HEK293 (cell line): ENCODE results near the gene CREB5.

Experiments used
- CTCF ChIA-PET: fragments of 350-600 bp; formaldehyde crosslinking; extraction: SDS; loops from one replicate; lab custom pipeline; 2021; ENCODE audit warnings: antibody characterized with exemption; lab: Yijun Ruan, JAX
- POLR2A ChIA-PET: fragments of 300-600 bp; formaldehyde crosslinking; extraction: SDS; loops from one replicate; lab custom pipeline; 2020; ENCODE audit warnings: antibody characterized with exemption, inconsistent platforms; lab: Yijun Ruan, JAX
- H3K27ac ChIP-seq: fragments of 200-500 bp; sonication (Bioruptor generic); 2 replicates; pipeline ENCODE4 v1.5.1; 2014; ENCODE audit warnings: low read depth, low read length, control low read depth, inconsistent platforms; ENCODE audit errors: extremely low read depth
- H3K36me3 ChIP-seq, 2 experiments: fragments of 200-500 bp in 1 of 2; sonication (Bioruptor generic) in 1 of 2; 1 replicate in 1 of 2; 2 replicates in 1 of 2; pipeline ENCODE4 v1.5.1; 2014 to 2017; ENCODE audit warnings: inconsistent platforms in 2 of 2, low read length in 2 of 2; ENCODE audit not compliant: control insufficient read depth in 2 of 2, insufficient read depth in 1 of 2
- H3K4me1 ChIP-seq: fragments of 200-500 bp; sonication (Bioruptor generic); 2 replicates; pipeline ENCODE4 v1.5.1; 2014; ENCODE audit warnings: mild to moderate bottlenecking, low read length, inconsistent platforms; ENCODE audit not compliant: control insufficient read depth, insufficient read depth
- H3K4me3 ChIP-seq: 2 replicates; pipeline ENCODE4 v1.5.1; 2011; ENCODE audit warnings: low read depth, mild to moderate bottlenecking, control low read depth, low read length, moderate library complexity
- H3K9me3 ChIP-seq: fragments of 200-500 bp; sonication (Bioruptor generic); 2 replicates; pipeline ENCODE4 v1.5.1; 2014; ENCODE audit warnings: low read depth, low read length, inconsistent platforms; ENCODE audit not compliant: control insufficient read depth, insufficient read depth
- KLF8 ChIP-seq: fragments of 450-650 bp; formaldehyde crosslinking; IDR thresholded peaks from 2 replicates; pipeline ENCODE4 v1.5.1; 2016; ENCODE audit warnings: missing biosample characterization, missing genetic modification characterization
- MYNN ChIP-seq: fragments of 450-650 bp; formaldehyde crosslinking; IDR thresholded peaks from 2 replicates; pipeline ENCODE4 v1.5.1; 2016; ENCODE audit warnings: missing biosample characterization, missing genetic modification characterization, borderline replicate concordance
- RBAK ChIP-seq: fragments of 450-650 bp; formaldehyde crosslinking; IDR thresholded peaks from 2 replicates; pipeline ENCODE4 v1.5.1; 2016; ENCODE audit warnings: missing biosample characterization, missing genetic modification characterization
- SP3 ChIP-seq: fragments of 450-650 bp; formaldehyde crosslinking; IDR thresholded peaks from 2 replicates; pipeline ENCODE4 v1.5.1; 2016; ENCODE audit warnings: missing biosample characterization, missing genetic modification characterization
- SP7 ChIP-seq: fragments of 450-650 bp; formaldehyde crosslinking; IDR thresholded peaks from 2 replicates; pipeline ENCODE4 v1.5.1; 2016; ENCODE audit warnings: missing biosample characterization, missing genetic modification characterization
- ZBTB1 ChIP-seq: fragments of 450-650 bp; formaldehyde crosslinking; IDR thresholded peaks from 2 replicates; pipeline ENCODE4 v1.5.1; 2016; ENCODE audit warnings: missing biosample characterization, missing genetic modification characterization
- ZBTB7A ChIP-seq: fragments of 450-650 bp; formaldehyde crosslinking; IDR thresholded peaks from 2 replicates; pipeline ENCODE4 v1.5.1; 2016; ENCODE audit warnings: low read depth, missing biosample characterization, missing genetic modification characterization
- ZIC2 ChIP-seq: fragments of 450-650 bp; formaldehyde crosslinking; IDR thresholded peaks from 2 replicates; pipeline ENCODE4 v1.5.1; 2016; ENCODE audit warnings: missing biosample characterization, missing genetic modification characterization
- ZNF121 ChIP-seq: fragments of 450-650 bp; formaldehyde crosslinking; IDR thresholded peaks from 2 replicates; pipeline ENCODE4 v1.5.1; 2016; ENCODE audit warnings: missing biosample characterization, missing genetic modification characterization
- ZNF132 ChIP-seq: fragments of 450-650 bp; formaldehyde crosslinking; IDR thresholded peaks from 2 replicates; pipeline ENCODE4 v1.5.1; 2017; ENCODE audit warnings: missing biosample characterization, missing genetic modification characterization, borderline replicate concordance
- ZNF133 ChIP-seq: fragments of 450-650 bp; formaldehyde crosslinking; IDR thresholded peaks from 2 replicates; pipeline ENCODE4 v1.5.1; 2016; ENCODE audit warnings: missing biosample characterization, missing genetic modification characterization
- ZNF155 ChIP-seq: fragments of 450-650 bp; formaldehyde crosslinking; IDR thresholded peaks from 2 replicates; pipeline ENCODE4 v1.5.1; 2016; ENCODE audit warnings: missing biosample characterization, missing genetic modification characterization
- ZNF175 ChIP-seq: fragments of 450-650 bp; formaldehyde crosslinking; IDR thresholded peaks from 2 replicates; pipeline ENCODE4 v1.5.1; 2016; ENCODE audit warnings: missing biosample characterization, missing genetic modification characterization
- ZNF214 ChIP-seq: fragments of 450-650 bp; formaldehyde crosslinking; IDR thresholded peaks from 2 replicates; pipeline ENCODE4 v1.5.1; 2017; ENCODE audit warnings: missing biosample characterization, mild to moderate bottlenecking, missing genetic modification characterization, borderline replicate concordance
- ZNF239 ChIP-seq: fragments of 450-650 bp; formaldehyde crosslinking; IDR thresholded peaks from 2 replicates; pipeline ENCODE4 v1.5.1; 2016; ENCODE audit warnings: missing biosample characterization, missing genetic modification characterization
- ZNF274 ChIP-seq, 2 experiments: fragments of 200-500 bp in 1 of 2; fragments of 450-650 bp in 1 of 2; sonication (Bioruptor generic) in 1 of 2; formaldehyde crosslinking in 1 of 2; IDR thresholded peaks; 2 replicates each; pipeline versions ENCODE4 v1.5.1 to v1.6.1; 2014 to 2016; ENCODE audit warnings: borderline replicate concordance in 1 of 2, inconsistent platforms in 1 of 2, low read length in 1 of 2, missing biosample characterization in 1 of 2, missing genetic modification characterization in 1 of 2
- ZNF311 ChIP-seq: fragments of 450-650 bp; formaldehyde crosslinking; IDR thresholded peaks from 2 replicates; pipeline ENCODE4 v1.5.1; 2017; ENCODE audit warnings: missing biosample characterization, missing genetic modification characterization, borderline replicate concordance
- ZNF341 ChIP-seq: fragments of 450-650 bp; formaldehyde crosslinking; IDR thresholded peaks from 2 replicates; pipeline ENCODE4; 2016; ENCODE audit warnings: low read depth, missing biosample characterization, missing genetic modification characterization
- ZNF394 ChIP-seq: fragments of 450-650 bp; formaldehyde crosslinking; IDR thresholded peaks from 2 replicates; pipeline ENCODE4 v1.5.1; 2016; ENCODE audit warnings: missing biosample characterization, missing genetic modification characterization, mild to moderate bottlenecking, moderate library complexity, borderline replicate concordance
- ZNF610 ChIP-seq: fragments of 450-650 bp; formaldehyde crosslinking; IDR thresholded peaks from 2 replicates; pipeline ENCODE4 v1.5.1; 2016; ENCODE audit warnings: missing biosample characterization, missing genetic modification characterization, borderline replicate concordance
- ZNF621 ChIP-seq: fragments of 450-650 bp; formaldehyde crosslinking; IDR thresholded peaks from 2 replicates; pipeline ENCODE4 v1.5.1; 2017; ENCODE audit warnings: missing biosample characterization, missing genetic modification characterization
- ZNF654 ChIP-seq: fragments of 450-650 bp; formaldehyde crosslinking; IDR thresholded peaks from 2 replicates; pipeline ENCODE4 v1.5.1; 2016; ENCODE audit warnings: low read depth, missing biosample characterization, missing genetic modification characterization
- ZSCAN30 ChIP-seq: fragments of 450-650 bp; IDR thresholded peaks from 2 replicates; pipeline ENCODE4 v1.5.1; 2018; ENCODE audit warnings: missing biosample characterization, mild to moderate bottlenecking, missing genetic modification characterization, moderate library complexity
- TF ChIP-seq, protein P1 (sequence below): fragments of 450-650 bp; formaldehyde crosslinking; IDR thresholded peaks from 2 replicates; pipeline ENCODE4 v1.5.1; 2017; ENCODE audit warnings: missing biosample characterization, missing genetic modification characterization
- TF ChIP-seq, protein P2 (sequence below): IDR thresholded peaks from 2 replicates; pipeline ENCODE4 v1.6.1; 2011; ENCODE audit warnings: mild to moderate bottlenecking, low read depth, low read length, borderline replicate concordance
- TF ChIP-seq, protein P3 (sequence below): fragments of 450-650 bp; formaldehyde crosslinking; IDR thresholded peaks from 2 replicates; pipeline ENCODE4 v1.5.1; 2016; ENCODE audit warnings: missing biosample characterization, missing genetic modification characterization

CREB5 gene

DNA sequence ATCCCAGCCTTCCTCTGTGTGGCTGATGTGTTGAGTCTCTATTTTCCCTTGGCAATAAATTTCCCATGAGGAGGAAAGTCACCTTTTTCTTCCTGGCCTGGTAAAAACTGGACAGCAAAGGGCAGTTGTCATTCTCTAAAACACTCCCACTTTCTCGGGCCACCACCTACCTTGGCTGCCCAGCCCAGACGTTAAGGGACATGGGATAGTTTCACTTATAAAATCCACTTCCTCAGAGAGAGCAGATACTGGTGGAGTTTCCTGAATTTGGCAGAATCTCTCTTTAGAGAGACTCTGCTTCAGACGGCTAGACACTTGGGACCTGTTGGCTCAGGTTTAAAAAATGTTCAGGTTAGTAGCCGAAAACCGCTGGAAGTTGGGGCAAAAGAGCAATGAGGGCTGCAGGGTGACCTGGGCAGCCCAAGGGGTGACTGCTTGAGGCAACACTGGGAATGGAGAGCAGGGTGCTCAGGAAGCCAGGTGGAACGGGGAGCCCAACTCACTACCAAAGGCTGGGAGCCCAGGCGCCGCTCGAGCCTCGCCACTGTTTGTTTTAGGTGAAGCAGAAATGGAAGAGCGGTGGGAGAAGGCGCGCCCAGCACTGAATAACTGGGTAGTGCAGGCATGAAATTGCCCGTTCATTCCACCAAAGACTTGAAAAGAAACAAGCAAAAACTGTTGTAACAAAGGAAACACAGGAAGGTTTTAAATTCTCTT, 359.7 kb downstream of the CREB5 start:
- no peaks in the 10 kb centered on the region for H3K36me3 ChIP-seq
- ChIA-PET POLR2A (no interaction called here), CTCF (no interaction called here)
- H3K4me3 ChIP-seq = no peak overlapping the region
- peaks cover 12% of the 10 kb centered on the region for H3K4me1 ChIP-seq
- TF ChIP-seq ZNF155 (tag by site-specific recombination) (no peak), ZBTB1 (no peak), ZNF394 (no peak), ZNF214 (tag by site-specific recombination) (no peak), ZBTB7A (tag by site-specific recombination) (no peak), ZNF132 (tag by site-specific recombination) (no peak), ZNF654 (tag by site-specific recombination) (no peak), ZNF133 (tag by site-specific recombination) (no peak)
- H3K27ac ChIP-seq = no peak overlapping the region
- no peaks in the 10 kb centered on the region for H3K9me3 ChIP-seq

DNA sequence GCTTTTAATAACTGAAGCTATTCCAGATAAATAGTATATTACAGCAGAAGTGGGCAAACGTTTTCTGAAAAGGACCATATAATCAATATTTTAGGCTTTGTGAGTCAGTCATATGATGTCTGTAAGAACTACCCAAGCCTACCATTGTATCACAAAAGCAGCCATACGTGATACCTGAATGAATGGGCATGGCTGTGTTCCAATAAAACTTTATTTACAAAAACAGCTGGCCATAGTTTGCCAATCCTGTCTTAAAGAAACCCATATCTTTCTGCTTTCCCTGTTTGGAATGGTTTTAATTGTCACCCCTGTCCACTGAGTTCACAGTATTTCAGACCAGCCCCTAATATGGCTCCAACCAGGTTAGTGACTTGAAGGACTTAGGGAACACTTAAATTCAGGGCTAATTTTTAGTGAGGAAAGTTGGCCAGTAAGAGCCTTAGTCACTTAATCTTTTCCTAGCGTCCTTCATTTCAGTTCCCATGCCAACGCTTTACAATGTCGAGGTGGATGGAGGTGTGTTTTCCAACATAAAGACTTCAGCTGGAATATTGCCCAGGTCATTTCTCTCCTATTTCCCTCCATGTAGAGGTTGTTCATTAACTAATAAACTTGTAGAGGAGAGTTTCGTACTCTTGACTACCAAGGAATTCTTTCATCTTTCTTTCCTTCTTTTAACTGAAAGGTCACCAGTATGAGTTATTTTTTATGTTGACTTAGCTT, 361.3 kb downstream of the CREB5 start:
- H3K9me3 ChIP-seq = no peaks in the 10 kb centered on the region
- no peaks in the 10 kb centered on the region for H3K36me3 ChIP-seq
- H3K4me1 ChIP-seq = peaks cover 9% of the 10 kb centered on the region
- CTCF ChIA-PET = interaction anchor here (0.6 kb wide), 1 partner anchor 677 kb away, joined by 3 read pairs; no protein-coding TSS in a partner anchor
- H3K27ac ChIP-seq = no peak overlapping the region
- POLR2A ChIA-PET = no interaction called here
- no peak overlapping the region for H3K4me3 ChIP-seq
- no peak for TF ChIP-seq ZNF239 (tag by site-specific recombination)
- no peak for TF ChIP-seq ZNF621 (tag by site-specific recombination)
- TF ChIP-seq RBAK = no peak
- TF ChIP-seq, all 188 proteins: peak for 0

DNA sequence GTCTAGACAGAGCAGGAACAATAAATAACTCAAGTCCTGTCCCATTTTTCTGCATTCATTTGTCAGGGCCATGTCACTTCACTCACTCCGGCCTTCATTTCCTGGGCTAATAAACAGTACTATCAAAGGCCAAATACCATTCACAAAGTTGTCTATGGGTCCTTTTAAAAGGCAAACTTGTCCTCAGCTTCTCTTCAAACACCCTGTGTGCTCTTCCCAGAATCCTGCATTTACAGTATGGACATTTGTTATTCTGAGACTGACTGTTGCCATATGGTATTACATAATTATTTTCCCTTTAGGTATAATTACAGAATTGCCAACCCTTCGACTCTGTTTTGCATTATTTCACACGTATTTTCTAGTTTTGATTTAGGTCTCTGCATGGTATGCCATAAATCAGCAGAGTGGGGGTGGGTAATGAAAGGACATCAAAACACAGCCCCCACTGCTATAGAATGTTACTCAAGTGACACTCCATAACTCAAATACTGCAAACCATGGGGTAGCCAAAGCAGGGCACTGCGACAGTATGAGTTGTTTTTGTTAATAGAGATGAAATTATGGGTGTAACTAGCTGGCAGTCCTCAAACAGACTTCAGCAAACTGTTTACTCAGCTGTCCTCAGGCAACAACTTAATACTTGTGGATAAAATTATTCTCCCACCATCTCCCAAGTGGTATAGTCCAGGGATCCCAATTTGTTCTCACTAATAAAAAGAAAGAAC, 362.1 kb downstream of the CREB5 start:
- Histone ChIP-seq H3K4me1 (peaks cover 3% of the 10 kb centered on the region; the same call in 1 of the 2 replicates), H3K9me3 (no peaks in the 10 kb centered on the region), H3K4me3 (no peak overlapping the region), H3K36me3 (no peaks in the 10 kb centered on the region), H3K27ac (no peak overlapping the region)
- POLR2A ChIA-PET = no interaction called here
- CTCF ChIA-PET = interaction anchor here (1.2 kb wide), 1 partner anchor 80 kb away, joined by 4 read pairs; no protein-coding TSS in a partner anchor
- no peak for TF ChIP-seq MYNN (tag by site-specific recombination)
- TF ChIP-seq ZNF610 = no peak
- peak; percentile 45; the same call in 1 of the 2 replicates for TF ChIP-seq ZIC2 (tag by site-specific recombination)
- TF ChIP-seq ZNF341 (tag by site-specific recombination) = no peak
- no peak for TF ChIP-seq KLF8
- TF ChIP-seq SP7 (tag by site-specific recombination) = peak; percentile 88
- TF ChIP-seq ZSCAN30 (tag by site-specific recombination) = no peak
- TF ChIP-seq, protein P1, sequence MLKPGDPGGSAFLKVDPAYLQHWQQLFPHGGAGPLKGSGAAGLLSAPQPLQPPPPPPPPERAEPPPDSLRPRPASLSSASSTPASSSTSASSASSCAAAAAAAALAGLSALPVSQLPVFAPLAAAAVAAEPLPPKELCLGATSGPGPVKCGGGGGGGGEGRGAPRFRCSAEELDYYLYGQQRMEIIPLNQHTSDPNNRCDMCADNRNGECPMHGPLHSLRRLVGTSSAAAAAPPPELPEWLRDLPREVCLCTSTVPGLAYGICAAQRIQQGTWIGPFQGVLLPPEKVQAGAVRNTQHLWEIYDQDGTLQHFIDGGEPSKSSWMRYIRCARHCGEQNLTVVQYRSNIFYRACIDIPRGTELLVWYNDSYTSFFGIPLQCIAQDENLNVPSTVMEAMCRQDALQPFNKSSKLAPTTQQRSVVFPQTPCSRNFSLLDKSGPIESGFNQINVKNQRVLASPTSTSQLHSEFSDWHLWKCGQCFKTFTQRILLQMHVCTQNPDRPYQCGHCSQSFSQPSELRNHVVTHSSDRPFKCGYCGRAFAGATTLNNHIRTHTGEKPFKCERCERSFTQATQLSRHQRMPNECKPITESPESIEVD (tag by site-specific recombination) = peak; percentile 32; the same call in 1 of the 2 replicates
- TF ChIP-seq ZNF311 (tag by site-specific recombination) = no peak
- TF ChIP-seq, protein P2, sequence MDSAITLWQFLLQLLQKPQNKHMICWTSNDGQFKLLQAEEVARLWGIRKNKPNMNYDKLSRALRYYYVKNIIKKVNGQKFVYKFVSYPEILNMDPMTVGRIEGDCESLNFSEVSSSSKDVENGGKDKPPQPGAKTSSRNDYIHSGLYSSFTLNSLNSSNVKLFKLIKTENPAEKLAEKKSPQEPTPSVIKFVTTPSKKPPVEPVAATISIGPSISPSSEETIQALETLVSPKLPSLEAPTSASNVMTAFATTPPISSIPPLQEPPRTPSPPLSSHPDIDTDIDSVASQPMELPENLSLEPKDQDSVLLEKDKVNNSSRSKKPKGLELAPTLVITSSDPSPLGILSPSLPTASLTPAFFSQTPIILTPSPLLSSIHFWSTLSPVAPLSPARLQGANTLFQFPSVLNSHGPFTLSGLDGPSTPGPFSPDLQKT = no peak
- no peak for TF ChIP-seq ZBTB7A (tag by site-specific recombination)
- no peak for TF ChIP-seq ZNF121
- no peak for TF ChIP-seq ZNF175 (tag by site-specific recombination)
- TF ChIP-seq, protein P3, sequence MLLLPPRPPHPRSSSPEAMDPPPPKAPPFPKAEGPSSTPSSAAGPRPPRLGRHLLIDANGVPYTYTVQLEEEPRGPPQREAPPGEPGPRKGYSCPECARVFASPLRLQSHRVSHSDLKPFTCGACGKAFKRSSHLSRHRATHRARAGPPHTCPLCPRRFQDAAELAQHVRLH (tag by site-specific recombination) = no peak
- TF ChIP-seq ZNF394 = no peak
- no peak for TF ChIP-seq ZNF274 (IDR thresholded peaks at IDR 0.05; ENCODE audit: low read length)
- no peak for TF ChIP-seq ZNF274 (tag by site-specific recombination; IDR thresholded peaks at IDR 0.05; ENCODE audit: borderline replicate concordance)
- TF ChIP-seq SP3 = no peak
